HCT116 (cell line): ENCODE measurements around the gene GNAI2. TPM values are rescaled to one million over a fixed set of nuclear protein-coding genes. Genes with fewer than 3 reads are reported as not detected.

Experiments
- ATAC-seq: fragments of 200-7000 bp; cut with Tn5 transposase; 2 replicates; pipeline ENCODE4 v1.9.1; 2020; ENCODE audit warnings: mild to moderate bottlenecking, moderate library complexity
- BruUV-seq: library from RNA; stranded (reverse); fragments of 400-500 nt; replicated peaks from 2 replicates; lab custom pipeline; 2021; lab: Mats Ljungman, UMichigan
- CTCF ChIA-PET: fragments of 300-600 bp; sonication (Branson Sonifier 250); formaldehyde crosslinking; loops from one replicate; lab custom pipeline; 2021; ENCODE audit warnings: antibody characterized with exemption; lab: Charles Lee
- POLR2A ChIA-PET: fragments of 300-600, 350-600 bp; sonication (Branson Sonifier 250); formaldehyde crosslinking; loops from one replicate; lab custom pipeline; 2021; ENCODE audit warnings: antibody characterized with exemption; lab: Charles Lee
- RAD21 ChIA-PET, 2 experiments: fragments of 300-600 bp; sonication (Branson Sonifier 250); formaldehyde crosslinking; loops; one replicate each; lab custom pipeline; 2023; ENCODE audit warnings: low total read pairs in 2 of 2; ENCODE audit not compliant: uncharacterized antibody in 2 of 2, unreplicated experiment in 2 of 2, low non-redundant PET in 1 of 2; lab: Charles Lee
- DNase-seq: peaks from one replicate; pipeline ENCODE4 v3.0.0-alpha.2; 2010; ENCODE audit warnings: low read depth, low spot score
- H2AFZ ChIP-seq: fragments of 200-600 bp; shearing (Covaris generic), sonication (generic); 2 replicates; pipeline ENCODE4 v1.6.1; 2017; ENCODE audit warnings: low read depth, mixed run types, mixed read lengths, antibody characterized with exemption, low read length; ENCODE audit not compliant: poor library complexity, severe bottlenecking
- H3K27ac ChIP-seq: 2 replicates; pipeline ENCODE4 v1.5.1; 2012; ENCODE audit warnings: low read depth, low read length
- H3K27me3 ChIP-seq: fragments of 200-600 bp; sonication (generic); 2 replicates; pipeline ENCODE4 v1.6.1; 2016; ENCODE audit warnings: mixed run types, low read length, mixed read lengths; ENCODE audit not compliant: insufficient read depth
- H3K36me3 ChIP-seq, 2 experiments: fragments of 200-500 bp in 1 of 2; fragments of 200-600 bp in 1 of 2; sonication (Bioruptor generic) in 1 of 2; sonication (generic) in 1 of 2; 2 replicates each; pipeline versions ENCODE4 v1.5.1 to v1.6.1; 2014 to 2016; ENCODE audit warnings: low read length in 2 of 2, inconsistent platforms in 1 of 2, mixed read lengths in 1 of 2, mixed run types in 1 of 2; ENCODE audit not compliant: insufficient read depth in 2 of 2, control insufficient read depth in 1 of 2
- H3K4me1 ChIP-seq, 2 experiments: fragments of 200-600 bp in 1 of 2; sonication (generic) in 1 of 2; 2 replicates each; pipeline versions ENCODE4 v1.5.1 to v1.6.1; 2012 to 2017; ENCODE audit warnings: low read length in 2 of 2, inconsistent platforms in 1 of 2, mild to moderate bottlenecking in 1 of 2, mixed read lengths in 1 of 2, mixed run types in 1 of 2, moderate library complexity in 1 of 2; ENCODE audit not compliant: insufficient read depth in 2 of 2, control insufficient read depth in 1 of 2
- H3K4me2 ChIP-seq: fragments of 200-600 bp; sonication (generic); 2 replicates; pipeline ENCODE4 v1.6.1; 2017; ENCODE audit warnings: mixed run types, low read length, mixed read lengths
- H3K4me3 ChIP-seq, 2 experiments: fragments of 200-600 bp in 1 of 2; sonication (generic) in 1 of 2; replicated peaks in 1 of 2; 2 replicates each; pipeline ENCODE4 v1.5.1; 2011 to 2016; ENCODE audit warnings: low read length in 2 of 2, control low read depth in 1 of 2, low read depth in 1 of 2, mild to moderate bottlenecking in 1 of 2, mixed read lengths in 1 of 2, mixed run types in 1 of 2
- H3K79me2 ChIP-seq: fragments of 200-600 bp; sonication (generic); 2 replicates; pipeline ENCODE4 v1.6.1; 2017; ENCODE audit warnings: mild to moderate bottlenecking, mixed run types, low read length, moderate library complexity, mixed read lengths; ENCODE audit not compliant: insufficient read depth
- H3K9ac ChIP-seq: fragments of 200-600 bp; sonication (generic); 2 replicates; pipeline ENCODE4 v1.6.1; 2016; ENCODE audit warnings: low read length, mixed read lengths
- H3K9me2 ChIP-seq: fragments of 200-600 bp; sonication (generic), shearing (Covaris generic); 2 replicates; pipeline ENCODE4 v1.6.1; 2017; ENCODE audit warnings: mixed run types, mild to moderate bottlenecking, moderate library complexity; ENCODE audit not compliant: insufficient read depth
- H3K9me3 ChIP-seq, 2 experiments: fragments of 200-500 bp in 1 of 2; fragments of 200-600 bp in 1 of 2; sonication (Bioruptor generic) in 1 of 2; sonication (generic) in 1 of 2; 2 replicates each; pipeline ENCODE4 v1.6.1; 2014 to 2017; ENCODE audit warnings: low read length in 2 of 2, mixed read lengths in 2 of 2, inconsistent platforms in 1 of 2, low read depth in 1 of 2, mild to moderate bottlenecking in 1 of 2, mixed run types in 1 of 2, moderate library complexity in 1 of 2; ENCODE audit not compliant: control insufficient read depth in 1 of 2, insufficient read depth in 1 of 2
- H4K20me1 ChIP-seq: fragments of 200-600 bp; sonication (generic), shearing (Covaris generic); 2 replicates; pipeline ENCODE4 v1.6.1; 2017; ENCODE audit warnings: mixed run types, mild to moderate bottlenecking, moderate library complexity; ENCODE audit not compliant: insufficient read depth
- CBX3 ChIP-seq: IDR thresholded peaks from 2 replicates; pipeline ENCODE4 v1.6.1; 2012; ENCODE audit warnings: low read depth
- CEBPB ChIP-seq: IDR thresholded peaks from 2 replicates; pipeline ENCODE4 v1.6.1; 2012; ENCODE audit warnings: low read depth
- CTCF ChIP-seq, 3 experiments: fragments of 200-600 bp in 1 of 3; sonication (generic) in 1 of 3; IDR thresholded peaks in 2 of 3; conservative IDR thresholded peaks in 1 of 3; 2 replicates each; pipeline ENCODE4 v1.5.1; 2012 to 2017; ENCODE audit warnings: low read depth in 2 of 3, low read length in 2 of 3, antibody characterized with exemption in 1 of 3, borderline replicate concordance in 1 of 3, control low read depth in 1 of 3, mild to moderate bottlenecking in 1 of 3, mixed read lengths in 1 of 3, mixed run types in 1 of 3, moderate library complexity in 1 of 3; ENCODE audit not compliant: insufficient read depth in 1 of 3
- EGR1 ChIP-seq: IDR thresholded peaks from 2 replicates; pipeline ENCODE4 v1.6.1; 2012; ENCODE audit warnings: low read depth
- EZH2phosphoT487 ChIP-seq: fragments of 200-600 bp; IDR thresholded peaks from 2 replicates; pipeline ENCODE4 v1.6.1; 2018; ENCODE audit warnings: antibody characterized with exemption, borderline replicate concordance
- FOSL1 ChIP-seq: IDR thresholded peaks from 2 replicates; pipeline ENCODE4 v1.6.1; 2012; ENCODE audit warnings: low read depth
- JUND ChIP-seq: IDR thresholded peaks from 2 replicates; pipeline ENCODE4 v1.6.1; 2012
- POLR2AphosphoS5 ChIP-seq: IDR thresholded peaks from 2 replicates; pipeline ENCODE4 v1.6.1; 2011; ENCODE audit warnings: mild to moderate bottlenecking, low read depth, low read length, moderate library complexity
- RAD21 ChIP-seq: IDR thresholded peaks from 2 replicates; pipeline ENCODE4 v1.6.1; 2012; ENCODE audit warnings: low read depth, mild to moderate bottlenecking
- SIN3A ChIP-seq: IDR thresholded peaks from 2 replicates; pipeline ENCODE4 v1.6.1; 2012; ENCODE audit warnings: low read depth
- SP1 ChIP-seq: IDR thresholded peaks from 2 replicates; pipeline ENCODE4 v1.6.1; 2012; ENCODE audit warnings: low read depth
- SRF ChIP-seq: IDR thresholded peaks from 2 replicates; pipeline ENCODE4 v1.6.1; 2012; ENCODE audit warnings: low read depth
- TCF7L2 ChIP-seq: IDR thresholded peaks from 2 replicates; pipeline ENCODE4 v1.7.0; 2011; ENCODE audit warnings: borderline replicate concordance, inconsistent platforms; ENCODE audit not compliant: insufficient read depth, insufficient read length; ENCODE audit errors: extremely low read depth
- YY1 ChIP-seq: IDR thresholded peaks from 2 replicates; pipeline ENCODE4 v1.6.1; 2011; ENCODE audit warnings: low read length, low read depth, moderate library complexity, mild to moderate bottlenecking; ENCODE audit not compliant: insufficient replicate concordance; ENCODE audit errors: extremely low read depth
- ZFX ChIP-seq: fragments of 450-650 bp; IDR thresholded peaks from 2 replicates; pipeline ENCODE4 v1.6.1; 2017
- ZNF274 ChIP-seq: fragments of 200-500 bp; sonication (Bioruptor generic); IDR thresholded peaks from 2 replicates; pipeline ENCODE4 v1.6.1; 2014; ENCODE audit warnings: mild to moderate bottlenecking, low read depth, low read length, inconsistent platforms
- intact Hi-C: fragments of 100-400 bp; cut with micrococcal nuclease; formaldehyde crosslinking; loops from 2 replicates; pipeline ENCODE4 v1.10.0; 2022
- total RNA-seq: library from RNA; stranded (reverse); gene quantifications from one replicate; pipeline ENCODE4 v1.2.1, GENCODE V29; 2021; ENCODE audit not compliant: unreplicated experiment

GNAI2 gene
- total RNA-seq, 1 experiment from 2014 or later = 170 TPM

- no peak for TF ChIP-seq SIN3A
These were observed 13.5 kb downstream of the GNAI2 start (continued) for GRCh38 chr3:50249457-50249856.

- H3K4me1 ChIP-seq = peaks cover 28 to 87% of the 10 kb centered on the region in 2 experiments
- POLR2A ChIA-PET = interaction anchor here (1.1 to 3.0 kb wide), 2 partner anchors 9 to 15 kb away, joined by 3 to 12 read pairs; partner anchors contain the start of gene GNAI2
These were observed 14.5 kb downstream of the GNAI2 start for GRCh38 chr3:50250514-50250913.

GRCh38 chr3:50251220-50251619, 15.2 kb downstream of the GNAI2 start:
- intact Hi-C loops = loop anchor here (1.0 kb wide), 1 partner anchor 15 kb away; the partner anchor contains the start of gene GNAI2
- Histone ChIP-seq H4K20me1 (no peaks in the 10 kb centered on the region), H3K27me3 (no peaks in the 10 kb centered on the region), H2AFZ (no peak overlapping the region), H3K79me2 (peaks cover 59% of the 10 kb centered on the region), H3K9ac (peak overlapping the region; percentile 44), H3K9me2 (no peaks in the 10 kb centered on the region), H3K4me3 (no peak overlapping the region), H3K27ac (no peak overlapping the region), H3K36me3 (peaks cover 0 to 3% of the 10 kb centered on the region in 2 experiments; a peak in 3 of 4 replicates), H3K4me2 (peak overlapping the region; percentile 62), H3K4me1 (peaks cover 24 to 80% of the 10 kb centered on the region in 2 experiments), H3K9me3 (no peaks in the 10 kb centered on the region)
- POLR2A ChIA-PET = interaction anchor here (0.6 to 3.0 kb wide), 2 partner anchors 9 to 16 kb away, joined by 3 to 12 read pairs; partner anchors contain the start of gene GNAI2
- RAD21 ChIA-PET = no interaction called here
- ATAC-seq (peak; percentile 47), DNase-seq (no peak)
- BruUV-seq = no TSS peak
- CTCF ChIA-PET = no interaction called here
- TF ChIP-seq TCF7L2 = no peak
- no peak for TF ChIP-seq CTCF (IDR thresholded peaks at IDR 0.05 in 2 of 3, conservative IDR thresholded peaks at IDR 0.05 in 1 of 3; ENCODE audit: borderline replicate concordance in 1 of 3, insufficient read depth in 1 of 3, low read depth in 2 of 3, low read length in 2 of 3)
- TF ChIP-seq JUND = no peak
- no peak for TF ChIP-seq ZFX
- no peak for TF ChIP-seq POLR2AphosphoS5
- no peak for TF ChIP-seq EZH2phosphoT487
- no peak for TF ChIP-seq SP1
- no peak for TF ChIP-seq EGR1
- no peak for TF ChIP-seq ZNF274
- no peak for TF ChIP-seq RAD21
- TF ChIP-seq CEBPB = no peak

More at GRCh38 chr3:50250514-50250913, 14.5 kb downstream of the GNAI2 start:
- H3K79me2 ChIP-seq = peaks cover 65% of the 10 kb centered on the region
- CTCF ChIA-PET = interaction anchor here (0.9 to 4.7 kb wide), 2 partner anchors 9 to 24 kb away, joined by 3 to 46 read pairs; no protein-coding TSS in a partner anchor
- H2AFZ ChIP-seq = no peak overlapping the region
- H3K4me2 ChIP-seq = peak overlapping the region; percentile 62
- H3K9ac ChIP-seq = peak overlapping the region; percentile 20
- H3K4me3 ChIP-seq = no peak overlapping the region
- peak overlapping the region; percentile 31; the same call in 1 of the 2 replicates for H3K27ac ChIP-seq
- no peaks in the 10 kb centered on the region for H3K27me3 ChIP-seq
- intact Hi-C loops = no loop called here
- H4K20me1 ChIP-seq = no peaks in the 10 kb centered on the region
- BruUV-seq = no TSS peak
- TF ChIP-seq ZNF274 (no peak), CBX3 (no peak), FOSL1 (no peak), JUND (no peak), CEBPB (no peak), YY1 (no peak), SP1 (no peak), EZH2phosphoT487 (no peak), SRF (no peak), EGR1 (no peak), ZFX (no peak), TCF7L2 (no peak)
- DNase-seq = no peak
- RAD21 ChIA-PET = no interaction called here
- no peaks in the 10 kb centered on the region for H3K9me3 ChIP-seq
- peaks cover 0 to 3% of the 10 kb centered on the region in 2 experiments; a peak in 2 of 4 replicates for H3K36me3 ChIP-seq
- no peaks in the 10 kb centered on the region for H3K9me2 ChIP-seq
- ATAC-seq = no peak
